OCI-LY7 (cell line): ENCODE results near the gene IQCE.

Source experiments
- EZH2phosphoT487 ChIP-seq: fragments of 200-600 bp; sonication (generic); IDR thresholded peaks from 2 replicates; pipeline ENCODE4 v1.6.1; 2018; ENCODE audit warnings: low read depth, borderline replicate concordance, mild to moderate bottlenecking, mixed run types, antibody characterized with exemption, low read length, moderate library complexity, mixed read lengths
- TF ChIP-seq, protein P1 (sequence below): fragments of 200-600 bp; sonication (generic); conservative IDR thresholded peaks from 2 replicates; pipeline ENCODE4 v1.5.1; 2014; ENCODE audit warnings: mild to moderate bottlenecking, antibody characterized with exemption, low read length, moderate library complexity, mixed read lengths

DNA sequence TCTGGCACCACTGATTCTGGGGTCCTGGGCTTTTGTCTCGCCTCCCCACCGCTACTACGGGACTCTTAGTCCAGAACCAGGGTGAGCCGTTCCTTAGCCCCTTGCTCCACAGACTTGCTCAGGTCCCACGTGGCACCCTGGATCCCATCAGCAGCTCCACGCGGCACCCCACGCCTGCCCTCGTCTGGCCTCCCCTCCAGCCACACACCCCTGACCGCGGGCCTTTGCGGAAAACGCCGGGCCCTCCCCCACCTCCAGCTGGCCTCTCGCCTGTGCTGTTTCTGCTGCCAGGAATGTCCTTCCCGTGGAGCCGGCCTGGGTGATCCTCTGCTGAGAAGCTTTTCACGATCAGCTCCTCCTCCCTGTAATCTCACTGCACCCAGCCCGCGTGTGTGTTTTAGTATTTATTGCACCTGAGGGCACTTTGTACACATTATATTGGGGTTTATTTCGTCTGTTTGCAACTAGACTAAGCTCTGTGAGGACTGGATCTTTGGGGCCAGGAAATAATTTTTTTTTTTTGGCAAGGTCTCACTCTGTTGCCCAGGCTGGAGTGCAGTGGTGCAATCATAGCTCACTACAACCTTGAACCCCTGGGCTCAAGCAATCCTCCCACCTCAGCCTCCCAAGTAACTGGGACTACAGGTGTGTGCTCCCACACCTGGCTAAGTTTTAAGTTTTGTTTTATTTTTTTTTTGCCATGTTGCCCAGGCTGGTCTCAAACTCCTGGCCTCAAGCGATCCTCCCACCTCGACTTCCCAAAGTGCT lies 62.5 kb downstream of the IQCE start:
- TF ChIP-seq, protein P1, sequence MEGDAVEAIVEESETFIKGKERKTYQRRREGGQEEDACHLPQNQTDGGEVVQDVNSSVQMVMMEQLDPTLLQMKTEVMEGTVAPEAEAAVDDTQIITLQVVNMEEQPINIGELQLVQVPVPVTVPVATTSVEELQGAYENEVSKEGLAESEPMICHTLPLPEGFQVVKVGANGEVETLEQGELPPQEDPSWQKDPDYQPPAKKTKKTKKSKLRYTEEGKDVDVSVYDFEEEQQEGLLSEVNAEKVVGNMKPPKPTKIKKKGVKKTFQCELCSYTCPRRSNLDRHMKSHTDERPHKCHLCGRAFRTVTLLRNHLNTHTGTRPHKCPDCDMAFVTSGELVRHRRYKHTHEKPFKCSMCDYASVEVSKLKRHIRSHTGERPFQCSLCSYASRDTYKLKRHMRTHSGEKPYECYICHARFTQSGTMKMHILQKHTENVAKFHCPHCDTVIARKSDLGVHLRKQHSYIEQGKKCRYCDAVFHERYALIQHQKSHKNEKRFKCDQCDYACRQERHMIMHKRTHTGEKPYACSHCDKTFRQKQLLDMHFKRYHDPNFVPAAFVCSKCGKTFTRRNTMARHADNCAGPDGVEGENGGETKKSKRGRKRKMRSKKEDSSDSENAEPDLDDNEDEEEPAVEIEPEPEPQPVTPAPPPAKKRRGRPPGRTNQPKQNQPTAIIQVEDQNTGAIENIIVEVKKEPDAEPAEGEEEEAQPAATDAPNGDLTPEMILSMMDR = no peak
- no peak for TF ChIP-seq EZH2phosphoT487
